Umbilical cord (tissue), 2 donors: Measurements from ENCODE around the gene UBE2QL1. TPM values are rescaled to one million over a fixed set of nuclear protein-coding genes. Genes with fewer than 3 reads are reported as not detected.

Experiments
- DNase-seq: peaks from one replicate; pipeline ENCODE4 v3.0.0-alpha.2; 2015; ENCODE audit warnings: low spot score
- total RNA-seq: library from RNA; depleted of rRNA; stranded (reverse); fragments of >200 nt; gene quantifications from one replicate; pipeline ENCODE4 v1.2.3, GENCODE V29; 2014; ENCODE audit warnings: low replicate concordance; ENCODE audit not compliant: insufficient read depth

Gene UBE2QL1
- total RNA-seq, 1 donor from 2014 or later = 0.72 TPM

DNA sequence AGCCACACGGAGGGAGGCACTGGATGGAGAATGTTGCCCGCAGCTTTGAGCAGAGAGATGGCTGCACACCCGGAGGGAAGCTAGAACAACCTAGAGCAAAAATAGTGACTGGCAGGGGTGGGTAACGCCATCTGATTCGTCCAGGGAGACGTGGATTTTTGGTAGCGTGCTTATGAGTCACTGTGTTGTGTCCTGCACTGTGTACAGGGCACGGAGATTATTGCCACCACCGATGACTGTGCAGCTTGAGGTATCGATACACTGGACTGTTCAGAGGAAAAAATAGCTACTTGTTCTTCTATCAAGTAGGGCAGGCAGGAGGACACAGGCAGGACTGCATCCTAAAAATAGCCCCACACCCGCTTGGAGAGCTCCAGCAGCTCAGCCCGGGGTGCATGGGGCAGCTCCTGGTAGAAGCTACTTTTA lies 6.0 kb downstream of the UBE2QL1 start:
- DNase-seq = no peak

DNA sequence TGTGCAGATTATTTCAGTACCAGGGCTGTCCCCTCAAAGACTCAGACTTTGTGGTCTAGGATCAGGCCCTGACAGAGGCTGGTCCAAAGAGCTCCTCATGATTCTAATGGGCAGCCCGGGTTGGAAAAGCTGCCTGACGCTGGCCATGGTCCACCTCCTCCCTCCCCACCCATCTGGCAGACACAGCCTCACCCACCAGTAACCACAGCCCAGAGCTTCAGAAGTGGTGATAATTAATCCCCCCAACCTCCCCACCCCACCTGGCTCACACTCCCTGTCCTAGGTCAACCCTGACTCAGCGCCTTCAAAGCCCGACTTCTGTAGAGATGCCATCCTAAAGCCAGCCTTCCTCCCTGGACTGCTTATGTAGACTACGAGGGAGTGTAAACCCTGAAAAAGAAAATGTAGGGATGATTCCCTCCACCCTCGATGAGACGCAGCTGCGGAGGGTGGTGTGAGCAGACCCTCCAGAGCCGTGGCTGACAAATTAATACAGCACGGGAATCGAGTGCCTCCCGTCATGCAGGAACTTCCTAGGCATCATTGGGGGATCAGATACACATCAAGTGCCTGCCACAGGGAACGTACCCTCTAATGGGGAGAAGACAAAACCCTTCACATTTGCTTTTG lies 7.0 kb downstream of the UBE2QL1 start:
- no peak for DNase-seq

DNA sequence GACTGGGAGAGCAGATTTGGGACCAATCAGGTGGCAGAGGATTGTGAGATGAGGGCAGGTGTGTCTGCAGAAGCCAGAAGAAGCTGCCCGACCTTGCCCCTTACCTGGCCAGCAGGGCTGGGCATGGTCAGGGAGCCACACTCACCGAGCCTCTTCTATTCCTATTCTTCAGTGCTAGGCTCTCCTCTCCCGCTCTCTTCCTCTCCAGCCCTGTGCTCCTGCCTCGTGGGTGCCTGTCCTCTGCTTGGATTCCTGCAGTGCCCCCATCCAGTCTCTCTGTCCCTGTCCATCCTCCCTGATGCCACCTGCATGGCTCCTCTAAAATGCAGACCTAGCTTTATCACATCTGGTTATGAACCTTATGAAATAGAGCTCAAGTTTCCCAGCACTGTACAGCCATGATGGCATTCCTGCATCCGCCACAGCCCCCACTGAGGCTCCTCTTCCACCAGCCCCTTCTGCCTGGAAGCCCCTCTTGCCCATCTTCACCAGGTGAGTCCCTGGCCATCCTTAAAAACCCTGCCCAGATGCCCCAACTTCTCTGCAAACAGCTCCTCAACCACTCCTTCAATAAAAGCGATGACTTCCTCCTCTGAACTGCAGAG lies 8.2 kb downstream of the UBE2QL1 start:
- no peak for DNase-seq

DNA sequence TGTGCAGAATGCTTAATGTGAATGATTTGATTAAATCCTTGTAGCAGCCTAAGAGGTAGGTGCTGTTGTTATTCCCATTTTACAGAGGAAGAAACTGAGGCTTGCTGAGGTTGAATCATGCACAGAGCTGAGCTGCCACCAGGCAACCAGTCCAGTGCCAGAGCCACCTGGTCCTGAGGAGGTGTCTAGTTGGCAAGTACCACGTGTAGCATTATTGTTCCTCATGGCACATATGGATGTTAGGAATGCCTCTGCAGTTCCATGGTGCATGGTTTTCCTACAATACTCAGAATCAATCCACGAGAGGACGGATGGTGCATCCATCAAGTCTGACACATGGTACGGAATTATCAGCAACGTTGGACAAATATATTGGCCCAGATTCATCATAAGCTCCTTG lies 8.9 kb downstream of the UBE2QL1 start:
- no peak for DNase-seq

DNA sequence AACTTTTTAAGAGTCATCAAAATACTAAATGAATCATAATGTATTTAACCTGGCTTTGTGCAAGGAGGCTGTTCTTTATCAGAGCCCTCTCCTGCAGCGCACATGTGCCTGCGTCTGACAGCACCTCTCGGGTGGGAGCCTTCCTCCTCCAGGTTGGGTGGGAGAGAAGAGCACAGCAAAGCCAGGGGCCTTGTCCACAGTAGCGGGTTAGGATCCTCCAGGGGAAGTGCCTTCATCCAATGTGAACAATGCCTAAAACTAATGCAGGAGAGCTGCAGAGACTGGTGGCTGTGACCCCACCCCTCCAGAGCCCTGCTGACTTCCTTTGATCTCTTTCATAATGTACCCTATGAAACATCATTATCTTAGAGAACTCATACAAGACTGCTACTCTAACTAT lies 10.2 kb downstream of the UBE2QL1 start:
- no peak for DNase-seq

DNA sequence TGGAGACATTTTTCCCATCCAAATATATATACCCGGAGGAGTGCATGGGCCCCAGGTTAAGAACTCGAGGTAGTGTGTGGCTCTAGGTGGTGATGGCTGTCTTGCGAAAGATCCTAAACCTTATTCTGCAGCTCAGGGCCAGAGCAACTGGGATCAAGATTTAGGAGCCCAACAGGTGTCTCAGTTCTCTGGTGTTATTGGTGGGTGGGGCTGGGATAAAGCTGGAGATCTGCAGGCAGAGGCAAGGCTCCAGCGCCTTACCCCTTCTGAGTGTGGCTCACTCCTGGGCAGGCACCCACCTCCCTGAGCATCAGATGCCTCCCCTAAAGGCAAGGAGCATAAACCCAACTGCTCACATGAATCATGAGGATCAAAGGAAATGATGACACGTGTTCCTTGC lies 11.2 kb downstream of the UBE2QL1 start:
- no peak for DNase-seq

DNA sequence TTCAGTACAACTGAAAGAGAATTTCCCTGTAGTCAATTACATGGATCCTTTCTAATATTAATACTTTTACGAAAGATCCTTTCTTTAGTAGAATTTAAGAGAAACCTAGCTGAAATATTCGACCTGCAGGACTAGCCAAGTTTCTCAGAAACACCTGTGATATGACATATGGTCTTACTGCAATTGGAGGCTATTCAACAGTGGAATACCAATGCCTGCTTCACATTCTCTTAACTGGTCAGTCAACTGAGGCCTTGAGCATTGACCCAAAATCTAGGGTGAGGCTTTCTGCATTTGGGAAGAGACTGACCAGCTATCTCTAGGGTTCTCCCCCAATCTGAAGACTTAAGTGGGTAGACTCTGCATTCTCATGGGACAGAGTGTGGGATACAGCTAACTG lies 12.3 kb downstream of the UBE2QL1 start:
- no peak for DNase-seq

DNA sequence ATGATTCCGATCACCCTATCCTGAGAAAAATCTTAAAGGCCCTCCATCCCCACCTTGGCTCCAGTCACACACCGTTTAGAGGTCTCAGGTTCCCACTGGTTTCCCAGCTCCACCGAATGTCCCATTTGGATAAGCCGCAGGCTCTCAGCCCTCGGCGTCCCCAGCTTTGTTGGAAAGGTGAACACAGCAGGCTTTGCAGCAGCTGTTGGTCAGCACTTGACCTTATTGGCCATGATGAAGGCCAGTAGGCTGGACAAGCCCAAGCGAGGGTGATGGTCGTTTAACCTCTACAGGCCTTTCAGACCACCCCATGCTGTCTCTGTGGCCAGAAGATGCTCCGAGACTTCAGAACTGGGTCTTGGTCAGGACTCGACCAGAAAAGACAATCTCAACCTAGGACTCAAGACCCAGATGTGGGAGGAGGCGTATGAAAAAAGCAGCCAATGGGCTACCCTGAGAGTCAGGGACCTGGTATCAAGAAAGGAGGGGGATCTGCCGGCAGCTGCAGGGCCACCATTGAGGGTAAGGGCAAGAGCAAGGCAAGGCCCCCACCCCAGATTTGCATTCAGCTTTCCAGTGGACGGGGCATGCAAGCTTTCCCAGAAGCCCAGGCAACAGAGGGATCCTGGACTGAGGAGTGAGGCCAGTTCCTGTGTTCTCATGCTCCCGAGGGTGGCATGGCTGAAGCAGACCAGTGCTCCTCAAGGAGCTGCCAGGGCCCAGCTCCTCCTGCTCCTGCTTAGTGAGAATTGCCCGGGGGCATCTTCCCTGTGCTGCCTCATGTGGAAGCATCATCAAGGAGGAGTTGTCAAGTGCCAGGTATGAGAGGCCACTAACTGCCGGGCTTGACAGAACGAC lies 13.4 kb downstream of the UBE2QL1 start:
- DNase-seq = no peak

DNA sequence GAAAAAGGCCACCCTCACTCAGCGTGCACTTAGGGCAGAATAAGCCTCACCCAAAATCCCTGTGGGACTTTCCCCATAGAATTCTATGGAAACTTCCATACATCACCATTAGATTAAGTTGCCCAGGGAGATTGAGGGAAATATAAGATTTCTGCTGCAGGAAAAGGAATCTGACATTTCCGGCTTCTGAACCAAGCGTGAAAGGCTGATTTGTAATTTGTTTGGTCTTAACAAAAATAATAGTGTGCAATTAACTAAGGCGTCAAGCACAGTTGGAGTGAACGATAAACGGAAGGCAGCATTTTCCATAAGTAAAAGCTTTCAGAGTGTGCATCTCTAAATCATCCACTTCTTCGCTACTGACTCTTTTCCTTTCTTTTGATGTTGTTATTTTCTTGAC lies 14.0 kb downstream of the UBE2QL1 start:
- DNase-seq = no peak

DNA sequence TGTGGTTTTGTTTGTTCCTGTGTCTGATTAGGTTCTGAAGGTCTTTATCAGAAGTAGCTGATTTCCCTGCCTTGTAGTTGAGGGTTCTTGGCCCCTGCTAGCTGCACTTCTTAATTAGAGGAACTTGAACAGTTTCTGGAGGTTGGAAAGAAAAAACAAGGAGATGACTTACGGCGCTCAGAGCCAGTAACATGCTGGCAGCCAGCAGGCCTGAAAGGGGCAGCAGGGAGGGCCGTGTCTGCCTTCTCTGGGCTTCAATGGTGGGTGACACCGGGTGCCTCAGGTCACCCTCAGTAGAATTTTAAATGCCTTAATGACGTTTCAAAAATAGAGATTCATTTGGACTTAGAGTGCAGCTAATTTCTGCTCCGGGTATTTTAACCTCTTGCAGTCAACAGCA lies 15.8 kb downstream of the UBE2QL1 start:
- no peak for DNase-seq

DNA sequence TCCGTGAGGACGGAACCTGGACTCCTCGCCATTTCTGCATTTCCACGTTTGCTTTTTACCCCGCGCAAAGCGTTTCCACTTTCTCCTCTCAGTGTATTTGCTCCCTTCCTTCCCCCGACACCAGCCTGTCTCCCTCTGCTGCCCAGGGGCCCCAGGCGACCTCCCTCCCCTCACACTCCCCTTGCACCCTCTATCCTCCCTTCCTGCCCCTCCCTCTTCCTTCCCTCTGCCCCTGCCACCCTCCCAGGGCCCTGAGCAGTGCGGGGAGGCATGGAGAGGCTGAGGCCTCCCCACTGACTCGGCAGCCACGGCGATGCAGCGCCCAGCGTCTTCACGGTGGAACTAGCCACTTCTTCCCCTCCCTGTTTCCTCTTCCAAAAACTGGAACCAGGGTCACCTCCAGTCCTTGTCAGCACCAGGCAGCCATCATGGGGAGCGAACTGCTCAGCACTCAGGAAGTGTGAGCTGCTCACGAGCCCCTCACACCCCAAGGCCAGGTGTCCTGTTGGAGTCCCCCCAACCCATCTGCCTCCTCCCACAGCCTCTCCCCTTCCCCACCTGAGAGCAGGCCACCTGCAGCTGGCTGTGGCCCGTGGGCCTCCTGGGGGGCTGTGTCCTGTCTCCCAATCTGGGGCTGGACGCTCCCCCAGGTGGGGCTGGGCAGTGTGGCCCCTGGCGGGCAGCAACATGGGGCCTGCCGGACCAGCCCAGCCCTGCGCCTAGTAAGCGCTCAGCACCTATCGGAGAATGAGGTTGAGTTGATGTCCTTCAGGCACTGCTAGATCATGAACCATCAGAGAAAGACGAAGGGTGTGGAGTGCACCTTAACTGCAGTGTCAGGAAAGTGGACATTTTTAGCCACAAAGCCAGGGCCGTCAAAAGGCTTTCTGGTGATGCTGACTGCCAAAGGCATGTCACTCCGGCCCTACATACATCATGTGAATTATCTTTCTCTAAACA lies 17.5 kb downstream of the UBE2QL1 start:
- no peak for DNase-seq

DNA sequence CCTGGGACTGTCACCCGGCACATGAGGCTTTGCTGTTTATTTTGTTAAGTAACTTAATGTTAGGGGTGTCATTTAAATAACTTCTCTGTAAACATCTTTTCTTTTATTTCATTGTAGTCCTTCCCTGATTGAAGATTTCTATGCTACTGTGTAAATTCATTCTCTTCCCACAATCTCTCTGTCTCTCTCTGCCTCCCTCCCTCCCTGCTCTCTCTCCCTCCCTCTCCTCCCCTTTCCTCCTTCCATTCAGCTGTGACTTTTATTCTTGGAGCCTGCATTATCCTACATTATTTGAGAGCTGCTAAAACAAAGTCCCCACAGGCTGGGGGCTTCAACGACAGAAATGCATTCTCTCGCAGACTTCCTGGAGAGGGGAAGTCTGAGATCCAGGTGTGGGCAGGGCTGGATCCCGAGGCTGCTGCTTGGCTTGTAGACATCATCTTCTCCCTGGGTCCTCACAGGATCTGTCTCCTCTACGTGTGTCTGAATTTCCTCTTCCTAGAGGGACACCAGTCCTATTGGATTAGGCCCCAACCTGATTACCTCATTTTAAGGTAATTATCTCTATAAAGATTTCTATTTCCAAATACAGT lies 18.4 kb downstream of the UBE2QL1 start:
- no peak for DNase-seq

DNA sequence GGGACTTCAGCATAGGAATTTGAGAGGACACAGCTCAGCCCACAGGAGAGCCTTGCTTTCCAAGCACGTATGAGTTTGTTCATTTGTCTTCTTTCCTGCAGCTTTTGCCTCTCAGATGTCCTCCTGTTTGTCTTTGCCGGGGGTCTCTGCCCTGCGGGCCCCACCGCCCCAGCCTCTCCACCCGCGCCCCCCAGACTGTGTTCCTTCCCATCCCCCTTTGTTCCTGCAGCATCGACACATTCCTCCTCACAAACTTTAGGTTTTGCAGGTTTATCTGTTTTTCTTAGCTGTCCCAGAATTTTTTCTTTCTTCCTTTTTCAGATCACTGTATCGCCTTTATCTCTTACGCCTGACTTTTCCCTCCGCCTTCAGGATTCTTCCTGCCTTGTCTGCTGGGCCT lies 18.9 kb downstream of the UBE2QL1 start:
- no peak for DNase-seq

DNA sequence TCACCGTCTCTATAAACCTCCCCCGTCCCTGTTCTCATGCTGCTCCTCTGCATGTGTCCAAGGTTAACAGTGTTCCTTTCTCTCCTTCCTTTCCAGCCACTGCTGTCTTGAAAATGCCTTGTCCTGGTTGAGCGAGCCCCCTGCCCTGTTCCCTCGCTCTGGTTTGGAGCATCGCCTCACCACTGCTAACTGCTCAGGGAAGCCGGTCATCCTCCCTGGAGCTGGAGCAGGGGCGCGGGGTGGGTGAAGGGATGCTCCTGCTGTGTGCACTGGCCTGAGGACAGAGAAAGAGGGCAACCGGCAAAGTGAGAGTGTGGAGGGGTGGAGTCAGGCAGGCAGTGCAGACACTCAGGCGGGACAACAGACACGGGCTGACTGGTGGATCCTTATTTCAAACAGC lies 19.4 kb downstream of the UBE2QL1 start:
- no peak for DNase-seq

DNA sequence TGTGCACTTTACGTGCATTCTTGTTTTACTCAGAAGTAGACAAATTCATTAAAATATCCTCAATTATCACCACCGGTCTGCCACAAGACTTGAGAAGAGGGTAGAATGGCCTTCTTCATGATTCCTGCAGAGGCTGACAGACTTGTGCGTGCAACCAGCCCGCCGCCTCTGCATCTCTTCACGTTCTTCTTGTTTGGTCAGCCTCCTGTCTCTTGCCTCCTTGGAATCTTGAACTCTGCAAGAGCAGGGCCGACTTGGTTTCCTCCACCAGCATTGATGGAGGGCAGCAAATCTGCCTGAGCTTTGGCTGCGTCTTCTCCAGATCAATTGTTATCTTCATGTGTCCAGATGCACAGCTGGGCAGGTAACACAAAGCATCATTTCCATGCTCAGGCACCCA lies 20.2 kb downstream of the UBE2QL1 start:
- DNase-seq = no peak

DNA sequence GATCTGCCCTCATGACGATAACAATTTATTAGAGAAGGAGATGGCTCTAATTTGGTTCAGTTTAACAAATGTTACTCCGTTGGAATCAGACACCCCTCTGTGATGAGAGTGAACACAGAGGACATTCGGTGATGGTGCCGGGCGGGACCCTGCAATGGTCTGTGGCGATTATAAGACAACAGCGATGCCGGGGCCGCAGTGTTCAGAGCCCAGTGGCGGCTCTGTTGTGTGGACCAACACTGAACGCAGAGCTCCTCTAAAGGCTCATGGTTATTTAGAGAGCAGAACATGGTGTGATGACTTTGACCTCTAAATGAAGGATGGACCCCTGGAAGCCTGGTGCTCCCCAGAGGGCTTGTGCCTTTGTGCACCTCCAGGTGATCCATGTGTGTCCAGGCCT lies 21.2 kb downstream of the UBE2QL1 start:
- no peak for DNase-seq

DNA sequence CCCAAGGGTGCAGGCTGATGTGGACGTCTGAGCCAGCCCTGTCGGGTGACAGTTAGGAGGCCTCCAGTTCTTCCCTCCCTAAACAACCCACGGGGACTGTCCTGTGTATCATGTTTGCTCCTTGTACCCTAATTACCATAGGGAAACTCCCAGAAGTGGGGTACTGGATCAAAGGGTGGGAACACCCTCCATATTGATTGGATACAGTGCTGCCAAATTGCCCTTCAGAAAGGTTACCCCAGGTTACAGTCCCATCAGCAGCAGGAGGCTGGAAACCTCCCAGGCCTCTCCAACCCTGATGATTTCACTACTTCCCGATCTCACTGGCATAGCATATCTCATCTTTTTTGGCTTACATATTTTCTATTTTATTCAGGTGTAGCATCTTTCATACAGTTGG lies 22.0 kb downstream of the UBE2QL1 start:
- DNase-seq = no peak

DNA sequence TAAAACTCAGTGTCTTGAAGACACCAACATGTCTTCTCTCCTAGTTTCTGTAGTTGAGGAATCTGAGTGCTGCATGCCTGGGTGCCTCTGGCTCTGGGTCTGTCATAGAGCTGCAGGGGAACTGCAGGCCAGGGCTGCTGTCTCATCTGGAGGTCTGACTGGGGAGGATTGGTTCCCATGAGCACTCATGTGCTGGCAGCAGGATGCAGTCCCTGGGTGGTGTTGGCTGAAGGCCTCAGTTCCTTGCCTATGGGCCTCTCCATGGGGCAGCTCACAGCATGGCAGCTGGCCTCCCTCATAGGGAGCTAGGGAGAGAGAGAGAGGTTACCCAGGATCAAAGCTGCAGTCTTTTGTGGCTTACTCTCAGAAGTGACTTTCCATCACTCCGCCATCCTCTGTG lies 22.6 kb downstream of the UBE2QL1 start:
- no peak for DNase-seq

DNA sequence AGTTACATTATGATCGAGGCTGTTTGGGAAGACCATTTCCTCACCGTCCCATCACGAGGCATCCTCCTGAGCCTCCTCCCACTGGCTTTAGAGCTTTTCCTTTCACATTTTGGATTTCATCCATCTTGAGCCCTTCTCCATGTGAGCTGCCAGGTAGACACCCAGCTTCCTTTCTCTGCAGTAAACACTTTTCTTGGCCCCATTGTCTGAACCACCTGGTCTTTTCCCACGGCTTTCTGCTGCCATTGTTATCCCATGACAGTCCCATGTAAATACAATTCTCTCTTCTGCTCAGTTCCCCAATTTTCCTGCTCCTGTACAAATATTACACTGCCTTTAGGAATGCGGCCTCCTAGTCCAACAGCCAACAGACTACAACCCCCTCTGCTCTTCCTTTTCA lies 24.1 kb downstream of the UBE2QL1 start:
- no peak for DNase-seq

DNA sequence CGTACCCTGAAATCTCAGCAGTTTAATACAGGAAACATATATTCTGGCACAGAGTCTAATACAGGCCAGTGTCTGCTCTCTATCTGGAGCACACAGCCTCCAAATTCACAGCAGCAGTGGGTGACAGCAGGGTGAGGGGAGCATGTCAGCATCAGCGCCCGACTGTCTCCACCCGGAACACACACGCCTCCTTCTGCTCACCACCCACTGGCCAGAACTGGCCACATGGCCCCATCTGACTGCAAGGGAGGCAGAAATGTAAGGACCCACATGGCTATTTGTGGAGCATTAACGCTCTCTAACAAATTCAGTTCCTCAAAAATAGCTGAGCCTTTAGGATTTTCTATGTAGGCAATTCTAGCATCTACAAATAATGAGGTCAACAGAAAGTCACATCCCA lies 24.6 kb downstream of the UBE2QL1 start:
- DNase-seq = no peak

DNA sequence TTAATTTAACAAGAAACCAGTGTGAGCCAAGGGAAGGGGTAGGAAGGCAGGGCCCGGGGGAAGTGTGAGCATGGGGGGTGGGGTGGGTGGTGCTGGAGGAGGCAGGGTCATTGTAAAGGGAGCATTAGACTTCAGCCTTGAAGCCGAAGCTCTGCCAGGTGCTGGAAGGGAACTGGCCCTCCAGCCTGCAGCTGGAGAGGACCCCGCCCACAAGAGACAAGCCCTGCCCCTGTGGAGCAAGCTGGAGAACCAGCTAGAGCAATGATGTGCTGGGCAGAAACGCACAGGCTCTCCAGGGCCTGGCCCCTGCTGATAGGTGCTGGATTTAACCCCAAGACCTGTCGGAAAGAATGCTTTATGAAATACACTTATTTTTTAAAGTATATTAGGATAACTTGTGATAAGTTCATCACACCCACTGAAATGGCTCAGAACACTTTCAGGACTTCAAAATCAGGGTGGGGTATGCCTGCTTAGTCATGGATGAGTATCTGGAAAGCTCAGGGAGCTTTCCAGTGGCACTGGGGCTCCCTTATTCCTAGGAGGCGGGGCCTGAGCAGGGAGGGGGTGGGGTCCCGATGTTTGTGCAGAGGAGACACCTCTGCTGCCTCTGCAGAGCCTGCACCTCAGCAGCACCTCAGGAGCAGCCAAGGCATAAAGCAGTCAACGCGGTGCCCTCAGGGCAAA lies 27.1 kb downstream of the UBE2QL1 start:
- DNase-seq = no peak
